H1 (cell line): ENCODE results near the gene PPY. TPM values are rescaled to one million over a fixed set of nuclear protein-coding genes. Genes with fewer than 3 reads are reported as not detected.

ENCODE experiments used
- CTCF ChIA-PET: fragments of 300-600 bp; sonication (Branson Sonifier 250); formaldehyde crosslinking; loops from one replicate; lab custom pipeline; 2021; ENCODE audit not compliant: partially characterized antibody; lab: Charles Lee
- POLR2A ChIA-PET: fragments of 300-600 bp; sonication (Branson Sonifier 250); formaldehyde crosslinking; loops from one replicate; lab custom pipeline; 2021; ENCODE audit warnings: inconsistent platforms; ENCODE audit not compliant: partially characterized antibody; lab: Charles Lee
- DNase-seq, 2 experiments: peaks; one replicate each; pipeline versions ENCODE4 v3.0.0 to v3.0.0-alpha.2; 2010 to 2022; ENCODE audit warnings: low spot score in 2 of 2, low read depth in 1 of 2, mixed read lengths in 1 of 2
- FAIRE-seq: peaks from 2 replicates; lab custom pipeline; 2011; peaks lifted over from hg19 to GRCh38; lab: Jason Lieb, UNC
- H2AFZ ChIP-seq: 2 replicates; pipeline ENCODE4 v1.8.1; 2012; ENCODE audit warnings: low read length, inconsistent platforms
- H2AK5ac ChIP-seq: 2 replicates; pipeline ENCODE4 v1.6.1; 2013; ENCODE audit warnings: low read depth, low read length
- H2BK120ac ChIP-seq: replicated peaks from 2 replicates; pipeline ENCODE3; 2013; ENCODE audit warnings: low read depth, low read length, inconsistent platforms
- H2BK12ac ChIP-seq: 2 replicates; pipeline ENCODE4 v1.6.1; 2013; ENCODE audit warnings: low read depth, low read length
- H2BK15ac ChIP-seq: 2 replicates; pipeline ENCODE4 v1.6.1; 2013; ENCODE audit warnings: low read length
- H2BK20ac ChIP-seq: 2 replicates; pipeline ENCODE4 v1.6.1; 2013; ENCODE audit warnings: low read length
- H2BK5ac ChIP-seq: 2 replicates; pipeline ENCODE4 v1.6.1; 2013; ENCODE audit warnings: low read depth, low read length
- H3K14ac ChIP-seq: 2 replicates; pipeline ENCODE4 v1.6.1; 2013; ENCODE audit warnings: inconsistent platforms; ENCODE audit not compliant: insufficient read length
- H3K18ac ChIP-seq: 2 replicates; pipeline ENCODE4 v1.6.1; 2013; ENCODE audit warnings: low read length; ENCODE audit errors: extremely low read depth
- H3K23ac ChIP-seq: 2 replicates; pipeline ENCODE4 v1.6.1; 2013; ENCODE audit warnings: inconsistent platforms; ENCODE audit not compliant: insufficient read length
- H3K23me2 ChIP-seq: 2 replicates; pipeline ENCODE4 v1.6.1; 2013; ENCODE audit warnings: low read depth, low read length
- H3K27ac ChIP-seq: 2 replicates; pipeline ENCODE4 v1.6.1; 2011; ENCODE audit warnings: low read depth, low read length, inconsistent platforms
- H3K27me3 ChIP-seq, 4 experiments: replicated peaks in 1 of 4; 1 replicate in 1 of 4; 2 replicates in 3 of 4; pipeline versions ENCODE4 v1.6.1 to v1.8.1; 2011 to 2013; ENCODE audit warnings: low read length in 3 of 4, mild to moderate bottlenecking in 3 of 4, inconsistent platforms in 2 of 4, mixed read lengths in 2 of 4, moderate library complexity in 1 of 4; ENCODE audit not compliant: control insufficient read depth in 3 of 4, insufficient read depth in 3 of 4; ENCODE audit errors: extremely low read depth in 1 of 4
- H3K36me3 ChIP-seq, 4 experiments: 2 replicates each; pipeline versions ENCODE4 v1.6.1 to v1.8.1; 2011 to 2013; ENCODE audit warnings: mild to moderate bottlenecking in 4 of 4, low read length in 3 of 4, moderate library complexity in 2 of 4, control low read depth in 1 of 4, inconsistent platforms in 1 of 4; ENCODE audit not compliant: insufficient read depth in 4 of 4, control insufficient read depth in 2 of 4
- H3K4ac ChIP-seq: replicated peaks from 2 replicates; pipeline ENCODE3; 2013; ENCODE audit warnings: low read length, low read depth, mixed read lengths, inconsistent platforms; ENCODE audit not compliant: insufficient read length
- H3K4me1 ChIP-seq, 4 experiments: replicated peaks in 1 of 4; 1 replicate in 1 of 4; 2 replicates in 3 of 4; pipeline versions ENCODE4 v1.6.1 to v1.8.1; 2011 to 2013; ENCODE audit warnings: low read length in 3 of 4, inconsistent platforms in 2 of 4, mixed read lengths in 1 of 4; ENCODE audit not compliant: insufficient read depth in 4 of 4, control insufficient read depth in 3 of 4
- H3K4me2 ChIP-seq, 2 experiments: 2 replicates each; pipeline versions ENCODE4 v1.6.1 to v1.8.1; 2011 to 2013; ENCODE audit warnings: low read depth in 2 of 2, low read length in 2 of 2, control low read depth in 1 of 2, inconsistent platforms in 1 of 2, mild to moderate bottlenecking in 1 of 2; ENCODE audit not compliant: insufficient read depth in 1 of 2
- H3K4me3 ChIP-seq, 4 experiments: fragments of 200-600, 300-600 bp in 1 of 4; sonication (generic), shearing (Covaris generic), sonication (Bioruptor Twin) in 1 of 4; 2 replicates each; pipeline versions ENCODE4 v1.5.1 to v1.8.1; 2011 to 2016; ENCODE audit warnings: low read length in 4 of 4, low read depth in 3 of 4, control low read depth in 2 of 4, inconsistent platforms in 2 of 4, mild to moderate bottlenecking in 2 of 4, mixed read lengths in 1 of 4, moderate library complexity in 1 of 4; ENCODE audit not compliant: insufficient read depth in 2 of 4; ENCODE audit errors: extremely low read depth in 1 of 4
- H3K56ac ChIP-seq: replicated peaks from 2 replicates; pipeline ENCODE3; 2013; ENCODE audit warnings: low read depth, mild to moderate bottlenecking, mixed read lengths, low read length, inconsistent platforms; ENCODE audit not compliant: insufficient read length
- H3K79me1 ChIP-seq: 2 replicates; pipeline ENCODE4 v1.6.1; 2013; ENCODE audit warnings: low read depth, low read length, control low read depth
- H3K79me2 ChIP-seq, 2 experiments: 2 replicates each; pipeline versions ENCODE4 v1.6.1 to v1.8.1; 2012 to 2013; ENCODE audit warnings: low read length in 2 of 2, mild to moderate bottlenecking in 2 of 2, inconsistent platforms in 1 of 2; ENCODE audit not compliant: insufficient read depth in 2 of 2, control insufficient read depth in 1 of 2
- H3K9ac ChIP-seq, 4 experiments: replicated peaks in 1 of 4; 1 replicate in 1 of 4; 2 replicates in 3 of 4; pipeline versions ENCODE4 v1.6.1 to v1.8.1; 2011 to 2013; ENCODE audit warnings: low read depth in 3 of 4, low read length in 3 of 4, control low read depth in 2 of 4, mild to moderate bottlenecking in 2 of 4, moderate library complexity in 2 of 4, inconsistent platforms in 1 of 4; ENCODE audit errors: extremely low read depth in 1 of 4
- H3K9me3 ChIP-seq, 2 experiments: 2 replicates each; pipeline versions ENCODE4 v1.6.1 to v1.8.1; 2012 to 2013; ENCODE audit warnings: mild to moderate bottlenecking in 2 of 2, moderate library complexity in 2 of 2, control low read depth in 1 of 2, inconsistent platforms in 1 of 2, low read depth in 1 of 2, low read length in 1 of 2, mixed read lengths in 1 of 2; ENCODE audit not compliant: insufficient read depth in 2 of 2
- H4K20me1 ChIP-seq, 2 experiments: replicated peaks in 1 of 2; 2 replicates each; pipeline versions ENCODE3 to v1.8.1; 2011 to 2013; ENCODE audit warnings: inconsistent platforms in 2 of 2, low read length in 2 of 2, mild to moderate bottlenecking in 1 of 2; ENCODE audit not compliant: insufficient read depth in 2 of 2, control insufficient read depth in 1 of 2
- H4K5ac ChIP-seq: 2 replicates; pipeline ENCODE4 v1.6.1; 2013; ENCODE audit warnings: low read length, low read depth, mixed read lengths, inconsistent platforms; ENCODE audit not compliant: insufficient read length
- H4K8ac ChIP-seq: 2 replicates; pipeline ENCODE4 v1.8.0; 2013; ENCODE audit warnings: mild to moderate bottlenecking, moderate library complexity, low read length, inconsistent platforms; ENCODE audit not compliant: insufficient read depth; ENCODE audit errors: extremely low read depth
- H4K91ac ChIP-seq: replicated peaks from 2 replicates; pipeline ENCODE3; 2013; ENCODE audit warnings: low read length, mixed read lengths, inconsistent platforms; ENCODE audit not compliant: insufficient read length
- CBX8 ChIP-seq: fragments of 300-800, 300-1000 bp; sonication (generic); IDR thresholded peaks from 2 replicates; pipeline ENCODE4 v1.7.1; 2016; ENCODE audit warnings: low read depth, low read length, borderline replicate concordance
- CEBPB ChIP-seq: IDR thresholded peaks from 2 replicates; pipeline ENCODE4 v1.6.1; 2012; ENCODE audit warnings: low read depth, low read length
- EGR1 ChIP-seq: IDR thresholded peaks from 2 replicates; pipeline ENCODE4 v1.6.1; 2011; ENCODE audit warnings: low read depth, low read length, borderline replicate concordance
- RNF2 ChIP-seq: fragments of 200-900, 300-1000 bp; sonication (generic); IDR thresholded peaks from 2 replicates; pipeline ENCODE4 v1.7.1; 2016; ENCODE audit warnings: borderline replicate concordance, low read depth, mild to moderate bottlenecking, antibody characterized with exemption, low read length; ENCODE audit not compliant: poor library complexity, severe bottlenecking; ENCODE audit errors: missing control alignments
- SRF ChIP-seq: IDR thresholded peaks from 2 replicates; pipeline ENCODE4 v1.6.1; 2011; ENCODE audit warnings: mild to moderate bottlenecking, low read depth, low read length, moderate library complexity
- TBP ChIP-seq: IDR thresholded peaks from 2 replicates; pipeline ENCODE4 v1.6.1; 2011; ENCODE audit warnings: low read depth, low read length, improper control_type of control experiment
- ZNF274 ChIP-seq: IDR thresholded peaks from 2 replicates; pipeline ENCODE4 v1.7.0; 2012; ENCODE audit warnings: low read length, borderline replicate concordance; ENCODE audit errors: extremely low read depth
- WGBS, 2 experiments: shearing (Covaris generic) in 1 of 2; methylation state at CpG; one replicate each; pipeline versions ENCODE4 v1.1.6 to v1.1.7; 2013 to 2015; ENCODE audit warnings: low lambda C conversion rate in 2 of 2, mixed read lengths in 2 of 2, inconsistent platforms in 1 of 2, low coverage in 1 of 2, missing lambda C conversion rate in 1 of 2; ENCODE audit not compliant: insufficient replicate concordance in 2 of 2, insufficient coverage in 1 of 2, insufficient read length in 1 of 2; ENCODE audit errors: extremely low coverage in 1 of 2, missing lambda C conversion rate in 1 of 2; 5-methylcytosine and 5-hydroxymethylcytosine counted together
- polyA plus RNA-seq, 7 experiments: library from polyadenylated mRNA; depleted of rRNA in 3 of 7; stranded (reverse) in 5 of 7; unstranded in 2 of 7; fragments of >200 nt in 5 of 7; fragments of 200-250 nt in 2 of 7; gene quantifications; 1 replicate in 5 of 7; 2 replicates in 1 of 7; 4 replicates in 1 of 7; pipeline versions ENCODE4 v1.2.1 to v1.2.3, GENCODE V29; 2011 to 2013; ENCODE audit warnings: missing spikeins in 2 of 7, mixed read lengths in 2 of 7
- total RNA-seq: library from RNA; stranded (reverse); fragmentation: NEBNext Ultra II Directional; extraction: Animal tissue kit (Norgen Biotek cat#: 25700); gene quantifications from 2 replicates; pipeline ENCODE4 v1.2.1, GENCODE V29; 2021

Gene PPY
- total and polyA plus RNA-seq, 2 of the 8 experiments (the other 6 are each of a cell fraction or from before 2014, with no cell fraction given), result 0.26 TPM; not detected in 1

- Histone ChIP-seq H3K36me3 (no peaks in the 10 kb centered on the region), H4K8ac (no peak overlapping the region), H3K56ac (no peak overlapping the region), H3K4ac (no peak overlapping the region), H2BK120ac (no peak overlapping the region), H3K27me3 (no peaks in the 10 kb centered on the region), H2BK5ac (peak overlapping the region; percentile 69; the same call in 1 of the 2 replicates), H3K4me1 (peaks cover 9 to 17% (median 14%) of the 10 kb centered on the region in 4 experiments), H3K9ac (no peak overlapping the region), H2BK20ac (peak overlapping the region; percentile 34; the same call in 1 of the 2 replicates), H3K27ac (no peak overlapping the region), H2BK12ac (peak overlapping the region; percentile 55; the same call in 1 of the 2 replicates), H3K4me2 (peak overlapping the region; percentile 45 to 49), H3K23ac (no peak overlapping the region), H4K91ac (no peak overlapping the region), H3K14ac (no peak overlapping the region), H2AFZ (no peak overlapping the region), H3K79me2 (no peaks in the 10 kb centered on the region), H3K9me3 (no peaks in the 10 kb centered on the region), H3K18ac (peak overlapping the region; percentile 80; the same call in 1 of the 2 replicates), H3K79me1 (0 out of 2 replicates have a peak, but pooled peaks cover 3% of the 10 kb centered on the region), H4K5ac (no peak overlapping the region), H2AK5ac (0 out of 2 replicates have a peak overlapping the region, but pooled peaks have one; percentile 57), H4K20me1 (peaks cover 0 to 5% of the 10 kb centered on the region in 2 experiments), H3K23me2 (no peaks in the 10 kb centered on the region), H3K4me3 (peak overlapping the region in 1 of 4 experiments; percentile 8; a peak in 1 of 8 replicates), H2BK15ac (peak overlapping the region; percentile 72)
- CTCF ChIA-PET, result interaction anchor here (0.7 to 25.8 kb wide), 10 partner anchors 13 to 106 kb away, joined by 3 to 403 read pairs (median 5); no protein-coding TSS in a partner anchor
- POLR2A ChIA-PET, result interaction anchor here (0.6 to 0.7 kb wide), 2 partner anchors 110 to 221 kb away, joined by 3 to 5 read pairs; no protein-coding TSS in a partner anchor
- 70% methylated on average over 5 of the region's 5 CpGs; no CpG with 5 or more reads in 1 of the 2 experiments for WGBS, 2 experiments
- no peak for TF ChIP-seq TBP
- TF ChIP-seq EGR1, result no peak
- 0 out of 2 replicates have a peak, but pooled peaks have one; percentile 9 for TF ChIP-seq SRF
- peak; percentile 46; the same call in 1 of the 2 replicates for TF ChIP-seq CEBPB
- TF ChIP-seq CBX8, result no peak
- TF ChIP-seq ZNF274, result no peak
- TF ChIP-seq RNF2, result no peak
- FAIRE-seq (peak; percentile 42), DNase-seq (no peak)
These were observed 50.2 kb downstream of the PPY start for GRCh38 chr17:43891851-43892646.
